Inferior parietal cortex (tissue), 1 donor: Measurements from ENCODE around the gene BRIX1.
A peak's percentile ranks its signal among the peaks of the same experiment; 100 is the strongest.
"Not testable (repeated sequence)": the region's sequence is repeated elsewhere in the genome, so short reads cannot be mapped to it uniquely, and the experiment has no call there.

Experiments used
- DNase-seq: peaks from one replicate; pipeline ENCODE4 v3.0.0-alpha.2; 2016; ENCODE audit errors: extremely low spot score

BRIX1 gene

DNA sequence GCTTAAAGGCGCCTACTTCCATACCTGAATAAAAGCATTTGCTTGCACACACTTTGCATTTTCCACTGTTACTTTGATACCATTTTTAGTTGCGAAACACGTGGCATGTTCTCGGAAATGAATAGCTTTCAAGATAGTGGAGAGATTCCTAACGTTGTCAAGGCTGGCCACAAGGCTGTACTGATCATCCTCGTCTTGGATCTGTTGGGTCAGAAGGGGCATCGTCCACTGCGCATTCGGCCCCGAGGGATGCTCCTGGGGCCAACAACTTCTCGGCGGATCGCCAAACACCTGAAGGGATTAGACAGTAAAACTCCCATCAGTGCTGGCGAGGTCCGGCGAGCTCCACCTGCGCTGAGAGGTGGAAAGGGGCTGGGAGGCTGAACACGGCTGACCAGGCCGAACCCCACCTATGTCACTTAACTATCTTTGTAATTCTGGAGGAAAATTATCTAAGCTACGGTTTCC lies 806 bp upstream of the BRIX1 start:
- DNase-seq: no peak

DNA sequence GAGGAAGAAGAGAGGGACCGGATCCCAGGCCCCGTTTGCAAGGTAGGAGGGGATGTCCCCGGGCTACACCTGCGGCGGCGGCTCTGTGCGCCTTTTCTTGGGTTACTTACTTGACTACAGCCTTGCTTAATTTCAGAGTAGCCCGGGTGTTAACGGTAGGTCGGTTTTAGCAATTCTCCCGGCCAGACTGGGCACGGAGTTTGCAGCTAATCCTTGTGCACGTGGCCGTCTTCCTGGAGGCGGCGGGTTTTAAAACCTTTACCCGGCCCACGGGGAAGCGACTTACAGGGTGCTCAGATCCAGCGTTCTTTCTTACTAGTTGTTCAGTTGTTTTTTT lies 313 bp downstream of the BRIX1 start:
- no peak for DNase-seq

- no peak for DNase-seq
Measured at GRCh38 chr5:34916518-34916917, 1.0 kb downstream of the BRIX1 start.

GRCh38 chr5:34918025-34918424 lies 2.5 kb downstream of the BRIX1 start:
- no peak for DNase-seq

- no peak for DNase-seq
Measured at GRCh38 chr5:34919077-34919476, 3.6 kb downstream of the BRIX1 start.

DNA sequence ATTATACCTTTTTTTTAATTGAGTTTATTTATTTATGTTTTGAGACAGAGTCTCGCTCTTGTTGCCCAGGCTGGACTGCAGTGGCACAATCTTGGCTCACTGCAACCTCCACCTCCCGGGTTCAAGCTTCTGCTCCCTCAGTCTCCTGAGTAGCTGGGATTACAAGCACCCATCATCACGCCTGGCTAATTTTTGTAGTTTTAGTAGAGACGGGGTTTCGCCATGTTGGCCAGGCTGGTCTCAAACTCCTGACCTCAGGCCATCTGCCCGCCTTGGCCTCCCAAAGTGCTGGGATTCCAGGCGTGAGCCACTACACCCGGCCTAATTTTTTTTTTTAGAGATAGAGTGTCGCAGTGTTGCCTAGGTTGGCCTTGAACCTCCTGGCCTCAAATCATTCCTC lies 7.7 kb downstream of the BRIX1 start:
- not testable (repeated sequence) for DNase-seq

DNA sequence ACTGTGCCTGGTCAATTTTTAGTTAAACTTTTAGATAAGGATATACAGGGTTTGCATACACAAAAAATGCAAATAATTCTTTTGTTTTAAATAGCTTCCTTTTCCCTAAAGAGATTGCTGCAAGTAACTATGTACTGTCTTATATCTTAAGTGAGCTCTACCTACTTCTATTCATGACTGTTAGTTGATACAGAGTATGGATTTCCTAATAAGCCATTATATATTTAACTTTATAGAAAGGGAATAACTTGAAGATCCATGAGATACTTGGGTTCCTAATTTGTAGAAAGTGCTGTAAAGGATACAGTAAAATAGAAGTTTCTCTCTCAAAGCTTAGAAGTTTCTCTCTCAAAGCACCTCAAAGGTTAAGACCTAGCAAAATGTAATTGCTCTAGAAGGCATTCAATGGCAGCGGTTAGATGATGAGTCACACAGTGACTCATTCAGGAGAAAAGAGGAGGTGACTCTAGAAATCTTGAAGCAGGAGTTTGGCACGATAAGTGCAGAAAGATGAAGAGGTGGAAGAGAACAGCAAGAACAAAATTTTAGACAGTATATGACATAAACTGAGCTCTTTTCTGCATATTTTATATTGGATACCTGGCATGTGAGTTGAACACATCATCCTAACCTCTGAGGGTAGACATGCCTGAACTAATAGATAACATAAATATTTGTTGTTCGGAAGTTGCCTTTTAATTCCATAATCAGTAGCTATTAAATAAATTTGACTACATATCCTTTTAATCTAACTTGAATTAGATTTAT lies 8.4 kb downstream of the BRIX1 start:
- peak; percentile 65 for DNase-seq

- no peak for DNase-seq
Measured at GRCh38 chr5:34924462-34924765, 8.9 kb downstream of the BRIX1 start.

DNA sequence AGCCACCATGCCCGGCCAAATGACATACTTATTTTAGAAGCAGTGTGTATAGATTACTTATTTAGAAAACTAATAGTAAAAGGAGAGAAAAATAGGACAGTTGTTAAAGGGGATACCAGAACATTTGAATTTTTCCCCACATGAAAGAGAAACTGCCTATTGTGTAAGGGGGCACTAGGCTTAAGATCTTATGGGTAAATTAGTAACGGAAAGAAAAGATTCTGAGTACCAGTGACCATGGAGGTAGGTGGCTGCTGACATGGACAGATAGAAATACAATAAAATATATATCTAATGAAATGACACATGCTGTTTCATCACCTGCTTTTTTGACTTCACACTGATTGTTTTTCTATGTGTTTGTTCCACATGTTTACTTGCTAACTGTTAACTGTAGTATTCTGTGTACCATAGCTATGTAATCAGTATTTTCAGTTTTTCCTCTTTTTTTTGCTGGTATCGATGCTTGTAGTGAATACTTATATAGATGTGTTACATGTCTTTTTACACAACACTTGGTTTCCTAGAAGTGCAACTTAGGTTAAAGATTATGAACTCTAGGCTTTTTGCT lies 10.9 kb downstream of the BRIX1 start:
- no peak for DNase-seq

DNA sequence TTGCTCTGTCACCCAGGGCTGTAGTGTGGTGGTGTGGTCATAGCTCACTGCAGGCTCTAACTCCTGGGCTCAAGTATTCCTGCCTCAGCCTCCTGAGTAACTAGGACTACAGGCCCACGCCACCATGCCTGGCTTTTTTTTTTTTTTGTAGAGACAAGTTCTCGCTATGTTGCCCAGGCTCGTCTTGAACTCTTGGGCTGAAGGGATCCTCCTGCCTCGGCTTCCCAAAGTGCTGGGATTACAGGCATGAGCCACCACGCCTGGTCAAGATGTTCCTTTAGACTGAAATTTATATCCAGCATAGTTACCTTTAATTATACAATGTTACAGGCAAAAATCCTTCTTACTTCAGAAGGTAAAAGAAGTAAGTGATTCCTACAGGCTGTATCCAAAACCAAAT lies 12.3 kb downstream of the BRIX1 start:
- DNase-seq: no peak

GRCh38 chr5:34928267-34928666 lies 12.8 kb downstream of the BRIX1 start:
- DNase-seq: no peak

GRCh38 chr5:34929134-34929719 lies 13.7 kb downstream of the BRIX1 start, which contains the start of gene DNAJC21:
Gene DNAJC21 (plus strand): TSS chr5:34929559. CDS start chr5:34929820, 261 bp downstream.
- DNase-seq: peak; percentile 97

DNA sequence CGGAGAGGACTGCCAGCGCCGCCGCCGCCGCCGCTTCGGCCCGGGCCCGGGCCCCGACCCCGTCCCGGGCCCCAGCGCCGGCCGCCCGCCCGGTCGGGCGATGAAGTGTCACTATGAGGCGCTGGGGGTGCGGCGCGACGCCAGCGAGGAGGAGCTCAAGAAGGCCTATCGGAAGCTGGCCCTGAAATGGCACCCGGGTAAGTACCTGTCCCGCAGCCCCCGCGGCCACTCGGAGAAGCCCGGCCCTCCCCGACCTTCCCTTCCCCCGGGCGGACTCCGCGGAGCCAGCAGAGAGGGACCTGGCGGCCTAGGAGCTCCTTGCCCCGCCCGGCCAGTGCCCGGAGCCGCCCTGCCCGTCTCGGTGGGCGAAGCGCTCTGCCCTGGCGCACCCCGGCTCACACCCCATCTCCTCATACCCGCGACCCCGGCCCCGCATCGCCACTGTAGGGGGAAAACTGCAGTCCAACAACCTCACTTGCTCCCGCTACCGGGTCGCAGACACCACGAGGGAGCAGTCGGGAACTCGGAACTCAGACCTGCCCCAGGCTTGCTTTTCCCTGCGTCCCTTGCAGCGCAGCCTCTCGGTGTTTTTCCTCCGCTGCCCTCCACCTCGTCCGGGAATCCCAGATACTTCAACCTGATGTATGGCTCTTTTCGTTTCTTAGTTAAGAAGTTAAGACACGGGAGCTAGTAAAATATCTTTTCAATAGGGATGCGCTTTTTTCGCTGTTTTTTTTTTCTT lies 14.4 kb downstream of the BRIX1 start:
- peak; percentile 67 for DNase-seq

DNA sequence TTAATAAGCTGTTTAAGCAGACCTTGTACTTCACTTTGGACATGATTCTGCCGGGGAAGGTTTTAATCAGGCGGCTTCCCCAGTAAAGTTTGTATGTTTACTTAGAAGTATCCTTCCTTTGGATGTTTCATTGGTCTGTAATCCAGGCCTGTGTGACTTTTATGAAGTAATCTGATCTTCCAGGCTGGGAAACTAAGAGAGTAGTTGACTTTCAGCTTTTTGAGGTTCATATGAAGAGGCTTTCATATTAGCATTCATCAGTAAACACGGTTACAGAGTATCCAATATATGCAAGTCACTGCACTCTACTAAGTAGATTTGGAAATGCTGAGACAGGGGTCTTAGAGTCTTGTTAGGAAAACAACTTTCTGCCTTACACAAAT lies 14.9 kb downstream of the BRIX1 start:
- no peak for DNase-seq

GRCh38 chr5:34930870-34931269 lies 15.4 kb downstream of the BRIX1 start:
- no peak for DNase-seq

DNA sequence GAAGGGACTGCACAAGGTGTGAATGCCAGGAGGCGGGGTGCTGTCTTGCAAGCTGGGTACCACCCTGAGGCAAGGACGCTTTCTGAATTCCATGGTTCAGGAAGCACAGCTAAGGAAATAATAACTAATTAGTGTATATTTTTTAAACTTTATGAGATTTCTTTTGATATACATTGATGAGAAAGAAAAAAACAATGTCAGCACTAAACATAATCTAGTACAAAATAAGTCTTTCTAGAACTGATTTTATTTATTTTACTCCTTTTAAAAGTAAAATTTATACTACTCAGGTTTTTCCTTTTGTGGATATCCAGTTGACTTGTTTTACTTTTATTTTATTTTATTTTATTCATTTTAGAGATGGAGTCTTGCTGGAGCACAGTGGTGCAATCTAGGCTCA lies 17.4 kb downstream of the BRIX1 start:
- DNase-seq: no peak

DNA sequence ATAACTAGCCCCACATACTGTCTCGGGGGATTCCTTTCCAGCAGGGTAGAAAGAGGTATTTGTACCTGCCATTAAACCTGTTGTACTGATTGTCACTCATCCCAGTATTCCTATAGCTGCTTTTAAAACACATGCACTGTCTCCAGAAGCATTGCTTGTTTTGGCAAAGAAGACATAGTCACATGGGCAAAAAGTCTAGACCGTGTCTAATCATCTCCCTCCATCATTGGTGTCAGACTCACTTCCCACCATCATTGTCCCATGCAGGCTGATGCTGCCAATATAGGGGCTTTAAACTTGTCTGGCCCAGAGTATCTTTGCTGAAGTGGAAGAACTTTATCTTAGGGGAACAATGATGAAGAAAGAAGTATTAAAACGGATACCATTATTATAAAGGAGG lies 26.4 kb downstream of the BRIX1 start:
- no peak for DNase-seq

DNA sequence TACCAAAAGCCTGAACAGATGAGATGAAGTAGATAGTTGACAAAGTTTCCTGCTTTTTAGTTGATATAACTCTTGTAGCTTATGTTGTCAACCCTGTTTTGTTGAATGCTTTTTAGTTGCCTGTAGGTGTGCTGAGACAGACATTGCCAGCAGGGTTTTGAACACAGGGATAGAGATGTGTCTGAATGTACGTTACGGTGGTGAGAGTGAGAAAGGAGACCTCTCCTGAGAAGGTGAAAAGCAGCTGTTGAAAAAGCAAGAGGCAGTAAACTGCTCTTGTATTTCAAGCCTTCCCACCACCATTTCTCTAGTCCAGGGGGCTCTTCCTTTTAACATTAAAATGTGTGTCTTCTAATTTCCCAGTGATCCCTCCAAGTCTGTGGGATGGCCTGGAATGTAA lies 28.5 kb downstream of the BRIX1 start:
- no peak for DNase-seq

GRCh38 chr5:34944460-34945047 lies 29.0 kb downstream of the BRIX1 start:
- DNase-seq: no peak

DNA sequence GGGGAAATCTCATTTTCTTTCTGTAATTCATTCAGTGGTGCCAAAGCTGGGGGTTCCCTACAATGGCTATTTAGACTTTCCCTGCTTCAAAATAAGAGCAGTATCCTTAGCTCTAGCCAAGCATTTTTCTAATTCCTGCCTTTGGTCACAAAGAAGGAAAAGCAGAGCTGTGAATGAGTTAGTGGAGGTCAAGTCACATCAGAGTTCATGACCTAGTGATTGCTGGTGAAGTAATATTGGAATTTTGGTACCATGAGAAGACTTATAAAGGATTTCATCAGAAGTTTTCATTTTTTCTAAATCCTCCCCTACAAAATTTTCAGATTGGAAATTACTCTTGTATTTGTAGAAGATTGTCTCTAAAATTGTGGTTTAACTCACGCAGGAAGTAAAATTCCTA lies 41.8 kb downstream of the BRIX1 start:
- DNase-seq: no peak

DNA sequence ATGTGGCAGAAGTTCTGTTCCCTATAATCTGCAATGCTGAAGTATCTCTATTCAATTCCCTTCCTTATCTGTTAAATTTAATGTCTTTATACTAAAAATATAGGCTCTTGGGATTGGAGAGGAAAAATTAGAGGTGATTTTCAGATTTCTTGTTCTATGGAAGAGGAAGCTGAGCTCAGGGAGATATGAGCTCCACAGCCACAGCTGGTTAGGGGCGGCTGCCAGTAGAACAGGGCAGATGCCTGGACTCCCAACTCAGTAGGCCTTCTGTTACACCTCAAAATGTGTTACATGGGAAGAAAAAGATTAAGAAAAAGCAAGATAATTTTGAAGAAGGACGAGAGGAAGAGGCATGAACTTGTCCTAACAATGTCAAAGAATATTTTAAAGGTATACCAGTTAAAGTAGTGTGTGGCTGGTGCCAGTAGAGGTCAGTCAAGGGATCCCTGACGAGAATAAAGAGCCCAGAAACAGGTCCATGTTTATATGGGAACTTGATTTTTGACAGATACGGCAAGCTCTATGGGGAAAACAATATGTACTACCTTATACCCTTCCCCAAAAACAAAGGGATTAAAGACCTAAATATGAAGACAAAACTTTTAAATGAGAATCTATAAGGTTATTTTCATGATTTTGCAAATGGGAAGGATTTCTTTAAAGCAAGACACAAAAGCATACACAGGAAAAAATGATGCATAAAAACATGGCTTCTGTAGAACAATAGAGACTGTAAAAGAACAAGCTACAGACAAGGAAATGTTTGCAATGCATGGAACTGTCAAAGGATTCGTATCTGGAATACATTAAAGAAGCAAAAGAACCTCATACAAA lies 42.6 kb downstream of the BRIX1 start:
- peak; percentile 38 for DNase-seq
